Natural killer cell (primary cell): ENCODE results near the gene HAUS3. TPM values are rescaled to one million over a fixed set of nuclear protein-coding genes. Genes with fewer than 3 reads are reported as not detected.

ENCODE experiments used
- ATAC-seq, 3 donors: fragments of 150-1000 bp in 2 of 3; fragments of 200-7000 bp in 1 of 3; cut with Tn5 transposase; 1 replicate in 1 of 3; 2 replicates in 2 of 3; pipeline ENCODE4 v1.10.0; 2021; ENCODE audit warnings: mild to moderate bottlenecking in 2 of 3, moderate library complexity in 2 of 3
- DNase-seq, 2 donors: peaks; one replicate each; pipeline versions ENCODE4 v3.0.0 to v3.0.0-alpha.2; 2013 to 2021; ENCODE audit warnings: mixed read lengths in 1 of 2
- H3K27ac ChIP-seq: one replicate; pipeline ENCODE4 v1.5.1; 2013; ENCODE audit warnings: mild to moderate bottlenecking, low read length
- H3K27me3 ChIP-seq: one replicate; pipeline ENCODE4 v1.6.1; 2013; ENCODE audit warnings: low read length; ENCODE audit not compliant: control insufficient read depth, insufficient read depth
- H3K36me3 ChIP-seq: one replicate; pipeline ENCODE4 v1.6.1; 2013; ENCODE audit warnings: low read length; ENCODE audit not compliant: control insufficient read depth, insufficient read depth
- H3K4me1 ChIP-seq: one replicate; pipeline ENCODE4 v1.6.1; 2013; ENCODE audit warnings: low read length; ENCODE audit not compliant: control insufficient read depth, insufficient read depth
- H3K4me3 ChIP-seq: one replicate; pipeline ENCODE4 v1.5.1; 2013; ENCODE audit warnings: low read length
- H3K9me3 ChIP-seq: one replicate; pipeline ENCODE4 v1.6.1; 2013; ENCODE audit warnings: low read length; ENCODE audit not compliant: control insufficient read depth, insufficient read depth
- H3K27ac Mint-ChIP-seq, 2 donors: one replicate each; pipeline ENCODE4 v1.8.0; 2022; ENCODE audit warnings: mild to moderate bottlenecking in 2 of 2, mixed read lengths in 2 of 2, moderate library complexity in 1 of 2
- H3K27me3 Mint-ChIP-seq, 2 donors: one replicate each; pipeline ENCODE4 v1.8.0; 2022; ENCODE audit warnings: low read depth in 2 of 2, mixed read lengths in 2 of 2
- H3K36me3 Mint-ChIP-seq: one replicate; pipeline ENCODE4 v1.8.0; 2022; ENCODE audit warnings: mixed read lengths
- H3K4me1 Mint-ChIP-seq, 2 donors: one replicate each; pipeline ENCODE4 v1.8.0; 2022; ENCODE audit warnings: mixed read lengths in 2 of 2
- H3K4me3 Mint-ChIP-seq: one replicate; pipeline ENCODE4 v1.8.0; 2022; ENCODE audit warnings: mild to moderate bottlenecking, moderate library complexity, mixed read lengths
- H3K9me3 Mint-ChIP-seq, 2 donors: one replicate each; pipeline ENCODE4 v1.8.0; 2022; ENCODE audit warnings: mixed read lengths in 2 of 2
- CTCF ChIP-seq: fragments of 200-600 bp; IDR thresholded peaks from one replicate; pipeline ENCODE4 v1.8.0; 2022; ENCODE audit warnings: antibody characterized with exemption
- WGBS: methylation state at CpG from one replicate; pipeline ENCODE4 v1.1.7; 2013; ENCODE audit warnings: missing lambda C conversion rate; ENCODE audit not compliant: insufficient coverage; 5-methylcytosine and 5-hydroxymethylcytosine counted together
- intact Hi-C: fragments of 100-400 bp; cut with micrococcal nuclease; formaldehyde crosslinking; loops from one replicate; pipeline ENCODE4 v1.14.2; 2022
- total RNA-seq, 4 donors: library from RNA; stranded (reverse); fragments of 120-200 nt in 1 of 4; gene quantifications; one replicate each; pipeline versions ENCODE4 v1.2.3 to v1.2.4, GENCODE V29; 2013 to 2022

HAUS3 gene
- total RNA-seq, 3 donors from 2014 or later (not counting 1 experiment from before 2014, with no cell fraction given), result 38.0 to 50.3 (median 49.4) TPM

GRCh38 chr4:2269206-2269531 is 27.2 kb upstream of the HAUS3 start:
- Mint-ChIP-seq H3K27me3 (no peaks in the 10 kb centered on the region), H3K9me3 (no peaks in the 10 kb centered on the region), H3K4me1 (peaks cover 4 to 18% of the 10 kb centered on the region in 2 donors), H3K36me3 (no peaks in the 10 kb centered on the region), H3K4me3 (no peak overlapping the region), H3K27ac (no peak overlapping the region)
- H3K9me3 ChIP-seq, result no peaks in the 10 kb centered on the region
- WGBS, result 88% methylated on average over 6 of the region's 6 CpGs
- DNase-seq, result no peak
- H3K36me3 ChIP-seq, result no peaks in the 10 kb centered on the region
- ATAC-seq, result no peak
- H3K4me3 ChIP-seq, result no peak overlapping the region
- H3K4me1 ChIP-seq, result peaks cover 15% of the 10 kb centered on the region
- no peaks in the 10 kb centered on the region for H3K27me3 ChIP-seq
- H3K27ac ChIP-seq, result no peak overlapping the region
- intact Hi-C loops, result no loop called here
- TF ChIP-seq CTCF, result no peak

- WGBS, result 91% methylated on average over 22 of the region's 22 CpGs
- no peak for DNase-seq
Measured at GRCh38 chr4:2268357-2269205, 26.7 kb upstream of the HAUS3 start.

GRCh38 chr4:2267841-2268240 is 25.9 kb upstream of the HAUS3 start:
- no peak for ATAC-seq
- no peaks in the 10 kb centered on the region for H3K9me3 Mint-ChIP-seq
- H3K36me3 Mint-ChIP-seq, result no peaks in the 10 kb centered on the region
- Histone ChIP-seq H3K27ac (no peak overlapping the region), H3K4me1 (peaks cover 14% of the 10 kb centered on the region), H3K36me3 (no peaks in the 10 kb centered on the region), H3K27me3 (no peaks in the 10 kb centered on the region), H3K9me3 (no peaks in the 10 kb centered on the region), H3K4me3 (no peak overlapping the region)
- DNase-seq, result no peak
- no peak for TF ChIP-seq CTCF
- H3K27me3 Mint-ChIP-seq, result no peaks in the 10 kb centered on the region
- 95% methylated on average over 12 of the region's 12 CpGs for WGBS
- peaks cover 0 to 9% of the 10 kb centered on the region in 2 donors for H3K4me1 Mint-ChIP-seq
- intact Hi-C loops, result no loop called here
- no peak overlapping the region for H3K27ac Mint-ChIP-seq
- no peak overlapping the region for H3K4me3 Mint-ChIP-seq

More at GRCh38 chr4:2268357-2269205, 26.7 kb upstream of the HAUS3 start:
- no peaks in the 10 kb centered on the region for H3K27me3 ChIP-seq
- H3K36me3 ChIP-seq, result no peaks in the 10 kb centered on the region
- no peaks in the 10 kb centered on the region for H3K9me3 Mint-ChIP-seq
- no peak overlapping the region for H3K27ac Mint-ChIP-seq
- no peak overlapping the region for H3K4me3 ChIP-seq
- intact Hi-C loops, result no loop called here
- no peak overlapping the region for H3K4me3 Mint-ChIP-seq
- no peaks in the 10 kb centered on the region for H3K36me3 Mint-ChIP-seq
- TF ChIP-seq CTCF, result no peak
- H3K27ac ChIP-seq, result no peak overlapping the region
- no peaks in the 10 kb centered on the region for H3K9me3 ChIP-seq
- H3K27me3 Mint-ChIP-seq, result no peaks in the 10 kb centered on the region
- H3K4me1 Mint-ChIP-seq, result peaks cover 4 to 14% of the 10 kb centered on the region in 2 donors
- H3K4me1 ChIP-seq, result peaks cover 15% of the 10 kb centered on the region
- no peak for ATAC-seq
